HUES48 (cell line): ENCODE measurements around the gene RBBP4.
A peak's percentile ranks its signal among the peaks of the same experiment; 100 is the strongest.
"Not testable (repeated sequence)": the region's sequence is repeated elsewhere in the genome, so short reads cannot be mapped to it uniquely, and the experiment has no call there.

ENCODE experiments used
- H3K27ac ChIP-seq: one replicate; pipeline ENCODE4 v1.7.0; 2013; ENCODE audit warnings: low read depth, low read length, inconsistent platforms
- H3K27me3 ChIP-seq: 2 replicates; pipeline ENCODE4 v1.6.1; 2013; ENCODE audit warnings: mild to moderate bottlenecking, low read length; ENCODE audit not compliant: control insufficient read depth, insufficient read depth
- H3K36me3 ChIP-seq: 2 replicates; pipeline ENCODE4 v1.6.1; 2013; ENCODE audit warnings: low read length; ENCODE audit not compliant: control insufficient read depth, insufficient read depth
- H3K4me1 ChIP-seq: 2 replicates; pipeline ENCODE4 v1.6.1; 2013; ENCODE audit warnings: mild to moderate bottlenecking, low read length; ENCODE audit not compliant: control insufficient read depth, insufficient read depth
- H3K4me3 ChIP-seq: 2 replicates; pipeline ENCODE4 v1.5.1; 2013; ENCODE audit warnings: mild to moderate bottlenecking, low read depth, low read length
- H3K9ac ChIP-seq: 2 replicates; pipeline ENCODE4 v1.6.1; 2013; ENCODE audit warnings: mild to moderate bottlenecking, low read depth, low read length, moderate library complexity
- H3K9me3 ChIP-seq: 2 replicates; pipeline ENCODE4 v1.6.1; 2013; ENCODE audit warnings: low read length; ENCODE audit not compliant: control insufficient read depth, insufficient read depth

The RBBP4 gene

GRCh38 chr1:32696996-32697395 lies 46.0 kb downstream of the RBBP4 start:
- not testable (repeated sequence) for H3K4me1 ChIP-seq, H3K9me3 ChIP-seq, H3K27me3 ChIP-seq, H3K27ac ChIP-seq, H3K9ac ChIP-seq, H3K4me3 ChIP-seq, H3K36me3 ChIP-seq

- Histone ChIP-seq H3K9ac (no peak overlapping the region), H3K9me3 (no peaks in the 10 kb centered on the region), H3K4me3 (no peak overlapping the region), H3K4me1 (peaks cover 10% of the 10 kb centered on the region), H3K36me3 (no peaks in the 10 kb centered on the region), H3K27me3 (peaks cover 30% of the 10 kb centered on the region), H3K27ac (no peak overlapping the region)
These were observed 50.5 kb downstream of the RBBP4 start for GRCh38 chr1:32701421-32701911.

GRCh38 chr1:32701951-32702598 lies 51.1 kb downstream of the RBBP4 start:
- H3K27ac ChIP-seq = no peak overlapping the region
- peaks cover 30% of the 10 kb centered on the region for H3K27me3 ChIP-seq
- H3K4me3 ChIP-seq = peak overlapping the region; percentile 69; the same call in 1 of the 2 replicates
- no peaks in the 10 kb centered on the region for H3K9me3 ChIP-seq
- peaks cover 10% of the 10 kb centered on the region for H3K4me1 ChIP-seq
- no peaks in the 10 kb centered on the region for H3K36me3 ChIP-seq
- H3K9ac ChIP-seq = no peak overlapping the region

GRCh38 chr1:32702599-32703478 lies 51.8 kb downstream of the RBBP4 start, which contains the start of gene SYNC:
Gene SYNC, minus strand, starts transcription at chr1:32702770. Its CDS starts 110 bp downstream, at chr1:32702660.
- Histone ChIP-seq H3K36me3 (no peaks in the 10 kb centered on the region), H3K4me1 (peaks cover 10% of the 10 kb centered on the region), H3K9me3 (no peaks in the 10 kb centered on the region), H3K9ac (no peak within 1 kb of the TSS), H3K4me3 (peak within 1 kb of the TSS; percentile 69), H3K27ac (no peak within 1 kb of the TSS), H3K27me3 (peaks cover 30% of the 10 kb centered on the region)

- Histone ChIP-seq H3K9ac (no peak overlapping the region), H3K36me3 (no peaks in the 10 kb centered on the region), H3K27ac (no peak overlapping the region), H3K9me3 (no peaks in the 10 kb centered on the region), H3K4me1 (peaks cover 10% of the 10 kb centered on the region), H3K27me3 (peaks cover 30% of the 10 kb centered on the region), H3K4me3 (peak overlapping the region; percentile 69)
These were observed 52.7 kb downstream of the RBBP4 start for GRCh38 chr1:32703479-32704291.

- Histone ChIP-seq H3K9me3 (no peaks in the 10 kb centered on the region), H3K27ac (no peak overlapping the region), H3K9ac (no peak overlapping the region), H3K36me3 (no peaks in the 10 kb centered on the region), H3K4me3 (no peak overlapping the region), H3K27me3 (peaks cover 30% of the 10 kb centered on the region), H3K4me1 (peaks cover 10% of the 10 kb centered on the region)
These were observed 54.5 kb downstream of the RBBP4 start for GRCh38 chr1:32705516-32705915.

GRCh38 chr1:32706491-32706890 lies 55.5 kb downstream of the RBBP4 start:
- Histone ChIP-seq H3K9ac (no peak overlapping the region), H3K4me1 (peaks cover 10% of the 10 kb centered on the region), H3K9me3 (no peaks in the 10 kb centered on the region), H3K4me3 (no peak overlapping the region), H3K27ac (no peak overlapping the region), H3K27me3 (peaks cover 30% of the 10 kb centered on the region), H3K36me3 (no peaks in the 10 kb centered on the region)

- H3K27me3 ChIP-seq = peaks cover 6% of the 10 kb centered on the region
- H3K4me1 ChIP-seq = peaks cover 7% of the 10 kb centered on the region; the same call in 1 of the 2 replicates
These were observed 58.1 kb downstream of the RBBP4 start for GRCh38 chr1:32709075-32709474.

GRCh38 chr1:32709476-32709875 lies 58.5 kb downstream of the RBBP4 start:
- Histone ChIP-seq H3K9me3 (no peaks in the 10 kb centered on the region), H3K27me3 (peaks cover 2% of the 10 kb centered on the region), H3K4me3 (no peak overlapping the region), H3K27ac (no peak overlapping the region), H3K36me3 (no peaks in the 10 kb centered on the region), H3K9ac (no peak overlapping the region), H3K4me1 (peaks cover 7% of the 10 kb centered on the region; the same call in 1 of the 2 replicates)

More at GRCh38 chr1:32709075-32709474, 58.1 kb downstream of the RBBP4 start:
- Histone ChIP-seq H3K9ac (no peak overlapping the region), H3K27ac (no peak overlapping the region), H3K4me3 (no peak overlapping the region), H3K9me3 (no peaks in the 10 kb centered on the region), H3K36me3 (no peaks in the 10 kb centered on the region)

GRCh38 chr1:32711221-32711620 lies 60.2 kb downstream of the RBBP4 start:
- not testable (repeated sequence) for H3K4me1 ChIP-seq, H3K36me3 ChIP-seq, H3K9ac ChIP-seq, H3K27me3 ChIP-seq, H3K27ac ChIP-seq, H3K4me3 ChIP-seq, H3K9me3 ChIP-seq
